Endodermal cell (in vitro differentiated cells): Measurements from ENCODE around the gene MYL3. TPM values are rescaled to one million over a fixed set of nuclear protein-coding genes. Genes with fewer than 3 reads are reported as not detected.
A peak's percentile ranks its signal among the peaks of the same experiment; 100 is the strongest.

Experiments used
- DNase-seq: peaks from one replicate; pipeline ENCODE4 v3.0.0-alpha.2; 2017
- H3K27ac ChIP-seq: 2 replicates; pipeline ENCODE4 v1.5.1; 2013; ENCODE audit warnings: mild to moderate bottlenecking, low read depth, low read length, moderate library complexity
- H3K27me3 ChIP-seq: 2 replicates; pipeline ENCODE4 v1.6.1; 2013; ENCODE audit warnings: mild to moderate bottlenecking, low read length, moderate library complexity; ENCODE audit not compliant: insufficient read depth, control insufficient read depth, poor library complexity, severe bottlenecking
- H3K36me3 ChIP-seq: 2 replicates; pipeline ENCODE4 v1.7.0; 2013; ENCODE audit warnings: mild to moderate bottlenecking, low read length, moderate library complexity; ENCODE audit not compliant: control insufficient read depth, insufficient read depth
- H3K4me1 ChIP-seq: one replicate; pipeline ENCODE4 v1.7.0; 2013; ENCODE audit warnings: low read length; ENCODE audit not compliant: control insufficient read depth, insufficient read depth
- H3K4me3 ChIP-seq: 2 replicates; pipeline ENCODE4 v1.5.1; 2013; ENCODE audit warnings: mild to moderate bottlenecking, low read length, moderate library complexity
- H3K9ac ChIP-seq: 2 replicates; pipeline ENCODE4 v1.6.1; 2013; ENCODE audit warnings: mild to moderate bottlenecking, low read length, moderate library complexity; ENCODE audit not compliant: poor library complexity, severe bottlenecking; ENCODE audit errors: extremely low read depth
- H3K9me3 ChIP-seq: 2 replicates; pipeline ENCODE4 v1.6.1; 2013; ENCODE audit warnings: mild to moderate bottlenecking, low read length, moderate library complexity; ENCODE audit not compliant: control insufficient read depth
- H3K27ac Mint-ChIP-seq: 2 replicates; pipeline ENCODE4 v1.8.0; 2020; ENCODE audit warnings: mixed read lengths
- H3K27me3 Mint-ChIP-seq: 2 replicates; pipeline ENCODE4 v1.8.0; 2021; ENCODE audit warnings: mild to moderate bottlenecking, mixed read lengths; ENCODE audit not compliant: insufficient read depth
- H3K36me3 Mint-ChIP-seq: 2 replicates; pipeline ENCODE4 v1.8.0; 2020; ENCODE audit warnings: low read depth, mixed read lengths
- H3K4me1 Mint-ChIP-seq: 2 replicates; pipeline ENCODE4 v1.8.0; 2020; ENCODE audit warnings: mixed read lengths
- H3K4me3 Mint-ChIP-seq: 2 replicates; pipeline ENCODE4 v1.8.0; 2020; ENCODE audit warnings: mild to moderate bottlenecking, moderate library complexity, mixed read lengths
- H3K9me3 Mint-ChIP-seq: 2 replicates; pipeline ENCODE4 v1.8.0; 2020; ENCODE audit warnings: mild to moderate bottlenecking, mixed read lengths
- WGBS, 2 experiments: methylation state at CpG; one replicate each; pipeline versions ENCODE4 v1.1.5 to v1.1.7; 2013; ENCODE audit warnings: missing lambda C conversion rate in 2 of 2, mixed read lengths in 1 of 2; ENCODE audit not compliant: insufficient coverage in 1 of 2, insufficient read length in 1 of 2; 5-methylcytosine and 5-hydroxymethylcytosine counted together
- total RNA-seq, 2 donors: library from RNA; stranded (reverse); fragmentation: NEBNext Ultra II Directional in 1 of 2; extraction: Animal tissue kit (Norgen Biotek cat#: 25700) in 1 of 2; gene quantifications; 2 replicates in 1 of 2; 3 replicates in 1 of 2; pipeline ENCODE4 v1.2.1, GENCODE V29; 2021
- TF ChIP-seq, protein P1 (sequence below): fragments of 200-600 bp; sonication (generic); conservative IDR thresholded peaks from 2 replicates; pipeline ENCODE4 v1.5.0; 2021; ENCODE audit warnings: antibody characterized with exemption, mild to moderate bottlenecking

The MYL3 gene
- total RNA-seq, 2 donors from 2014 or later, result 1.6 to 2.3 TPM

GRCh38 chr3:46857485-46858341 is 5.5 kb downstream of the MYL3 start:
- Histone ChIP-seq H3K9me3 (no peaks in the 10 kb centered on the region), H3K4me1 (no peaks in the 10 kb centered on the region), H3K36me3 (no peaks in the 10 kb centered on the region), H3K4me3 (no peak overlapping the region), H3K9ac (no peak overlapping the region), H3K27ac (no peak overlapping the region), H3K27me3 (no peaks in the 10 kb centered on the region)
- H3K36me3 Mint-ChIP-seq, result no peaks in the 10 kb centered on the region
- DNase-seq, result peak; percentile 40
- TF ChIP-seq, protein P1, sequence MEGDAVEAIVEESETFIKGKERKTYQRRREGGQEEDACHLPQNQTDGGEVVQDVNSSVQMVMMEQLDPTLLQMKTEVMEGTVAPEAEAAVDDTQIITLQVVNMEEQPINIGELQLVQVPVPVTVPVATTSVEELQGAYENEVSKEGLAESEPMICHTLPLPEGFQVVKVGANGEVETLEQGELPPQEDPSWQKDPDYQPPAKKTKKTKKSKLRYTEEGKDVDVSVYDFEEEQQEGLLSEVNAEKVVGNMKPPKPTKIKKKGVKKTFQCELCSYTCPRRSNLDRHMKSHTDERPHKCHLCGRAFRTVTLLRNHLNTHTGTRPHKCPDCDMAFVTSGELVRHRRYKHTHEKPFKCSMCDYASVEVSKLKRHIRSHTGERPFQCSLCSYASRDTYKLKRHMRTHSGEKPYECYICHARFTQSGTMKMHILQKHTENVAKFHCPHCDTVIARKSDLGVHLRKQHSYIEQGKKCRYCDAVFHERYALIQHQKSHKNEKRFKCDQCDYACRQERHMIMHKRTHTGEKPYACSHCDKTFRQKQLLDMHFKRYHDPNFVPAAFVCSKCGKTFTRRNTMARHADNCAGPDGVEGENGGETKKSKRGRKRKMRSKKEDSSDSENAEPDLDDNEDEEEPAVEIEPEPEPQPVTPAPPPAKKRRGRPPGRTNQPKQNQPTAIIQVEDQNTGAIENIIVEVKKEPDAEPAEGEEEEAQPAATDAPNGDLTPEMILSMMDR, result no peak
- H3K4me1 Mint-ChIP-seq, result no peaks in the 10 kb centered on the region
- H3K4me3 Mint-ChIP-seq, result no peak overlapping the region
- 81 to 88% methylated on average over 7 to 10 of the region's 10 CpGs for WGBS, 2 experiments
- H3K9me3 Mint-ChIP-seq, result no peaks in the 10 kb centered on the region
- peaks cover 9% of the 10 kb centered on the region for H3K27me3 Mint-ChIP-seq
- no peak overlapping the region for H3K27ac Mint-ChIP-seq

DNA sequence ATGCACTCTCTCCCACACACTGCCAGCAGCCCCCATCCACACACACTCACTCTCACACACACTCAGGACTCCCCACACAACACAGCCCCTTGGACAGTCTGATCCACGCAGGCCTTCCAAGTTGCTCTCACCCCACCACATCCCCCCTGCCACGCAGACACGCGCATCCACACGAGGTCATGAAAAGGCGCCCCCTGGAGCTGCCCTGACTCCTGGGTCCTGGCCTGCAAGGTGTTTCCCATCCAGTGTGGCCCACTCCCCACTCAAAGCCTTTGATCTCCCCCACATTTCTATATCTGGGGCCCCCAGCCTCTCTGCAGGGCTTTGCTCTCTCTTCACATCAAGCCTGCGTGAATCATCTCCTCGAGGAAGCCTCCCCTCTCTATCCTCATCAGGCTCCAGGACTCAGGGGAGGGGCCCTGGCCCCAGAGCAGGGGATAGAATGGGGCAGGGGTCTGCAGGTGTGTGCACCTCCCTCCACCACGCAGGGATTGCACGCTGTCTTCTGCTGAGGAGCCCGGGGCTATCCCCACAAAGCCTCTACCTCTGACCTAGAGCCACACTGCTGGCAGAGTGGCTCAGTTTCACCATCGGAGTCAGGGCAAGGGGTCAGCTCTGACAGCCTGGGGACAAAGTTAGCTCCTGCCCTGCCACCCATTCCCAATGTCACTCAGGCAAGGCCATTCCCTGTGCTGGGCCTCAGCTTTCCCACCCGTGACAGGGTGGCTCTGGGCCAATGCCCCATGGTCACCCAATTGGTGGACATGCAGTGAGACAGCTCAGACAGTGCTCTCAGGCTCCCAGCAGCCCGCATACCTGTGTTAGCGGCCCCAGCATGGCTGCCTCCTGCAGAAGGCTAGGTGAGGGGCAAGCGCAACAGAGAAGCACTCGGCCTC is 6.4 kb downstream of the MYL3 start:
- TF ChIP-seq, protein P1, result no peak
- Histone ChIP-seq H3K9ac (no peak overlapping the region), H3K36me3 (no peaks in the 10 kb centered on the region), H3K27ac (no peak overlapping the region), H3K4me1 (no peaks in the 10 kb centered on the region), H3K27me3 (no peaks in the 10 kb centered on the region), H3K9me3 (no peaks in the 10 kb centered on the region), H3K4me3 (no peak overlapping the region)
- Mint-ChIP-seq H3K27me3 (peaks cover 9% of the 10 kb centered on the region), H3K4me3 (no peak overlapping the region), H3K4me1 (no peaks in the 10 kb centered on the region), H3K36me3 (no peaks in the 10 kb centered on the region), H3K9me3 (no peaks in the 10 kb centered on the region), H3K27ac (no peak overlapping the region)
- peak; percentile 41 for DNase-seq
- 83 to 89% methylated on average over 10 to 17 of the region's 17 CpGs for WGBS, 2 experiments

DNA sequence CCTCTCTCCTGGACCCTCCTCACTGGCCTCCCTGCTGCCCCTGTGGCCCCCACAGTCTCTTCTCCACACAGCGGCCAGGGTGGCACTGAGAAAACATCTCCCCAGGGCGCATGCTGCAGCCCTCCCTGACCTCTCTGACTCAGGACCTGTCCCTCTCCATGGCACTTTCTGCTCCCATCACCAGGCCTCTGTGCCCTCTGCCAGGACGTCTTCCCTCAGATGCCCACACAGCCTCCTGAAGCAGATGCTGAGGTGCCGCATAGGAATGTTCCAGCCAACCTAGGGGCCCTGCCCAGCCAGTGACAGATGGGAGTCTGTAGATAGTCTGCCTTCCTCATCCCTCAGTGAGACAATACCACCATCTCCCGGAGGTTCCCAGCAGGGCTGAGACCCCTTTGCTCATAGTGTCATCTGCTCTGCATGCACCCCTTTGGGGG is 8.7 kb downstream of the MYL3 start:
- no peak overlapping the region for H3K4me3 ChIP-seq
- Mint-ChIP-seq H3K9me3 (no peaks in the 10 kb centered on the region), H3K4me1 (no peaks in the 10 kb centered on the region), H3K36me3 (no peaks in the 10 kb centered on the region), H3K27ac (no peak overlapping the region), H3K27me3 (peaks cover 8% of the 10 kb centered on the region), H3K4me3 (no peak overlapping the region)
- H3K27ac ChIP-seq, result no peak overlapping the region
- DNase-seq, result peak; percentile 40
- WGBS, 2 experiments, result 86 to 94% methylated on average over 3 to 5 of the region's 5 CpGs
- no peaks in the 10 kb centered on the region for H3K36me3 ChIP-seq
- no peak overlapping the region for H3K9ac ChIP-seq
- H3K27me3 ChIP-seq, result no peaks in the 10 kb centered on the region
- TF ChIP-seq, protein P1, result no peak
- H3K4me1 ChIP-seq, result no peaks in the 10 kb centered on the region
- H3K9me3 ChIP-seq, result no peaks in the 10 kb centered on the region
